HS-5 (cell line): ENCODE data around the gene TMEM130.

Experiments
- DNase-seq: peaks from one replicate; pipeline ENCODE4 v3.0.0-alpha.2; 2012; ENCODE audit warnings: low read depth

The TMEM130 gene

DNA sequence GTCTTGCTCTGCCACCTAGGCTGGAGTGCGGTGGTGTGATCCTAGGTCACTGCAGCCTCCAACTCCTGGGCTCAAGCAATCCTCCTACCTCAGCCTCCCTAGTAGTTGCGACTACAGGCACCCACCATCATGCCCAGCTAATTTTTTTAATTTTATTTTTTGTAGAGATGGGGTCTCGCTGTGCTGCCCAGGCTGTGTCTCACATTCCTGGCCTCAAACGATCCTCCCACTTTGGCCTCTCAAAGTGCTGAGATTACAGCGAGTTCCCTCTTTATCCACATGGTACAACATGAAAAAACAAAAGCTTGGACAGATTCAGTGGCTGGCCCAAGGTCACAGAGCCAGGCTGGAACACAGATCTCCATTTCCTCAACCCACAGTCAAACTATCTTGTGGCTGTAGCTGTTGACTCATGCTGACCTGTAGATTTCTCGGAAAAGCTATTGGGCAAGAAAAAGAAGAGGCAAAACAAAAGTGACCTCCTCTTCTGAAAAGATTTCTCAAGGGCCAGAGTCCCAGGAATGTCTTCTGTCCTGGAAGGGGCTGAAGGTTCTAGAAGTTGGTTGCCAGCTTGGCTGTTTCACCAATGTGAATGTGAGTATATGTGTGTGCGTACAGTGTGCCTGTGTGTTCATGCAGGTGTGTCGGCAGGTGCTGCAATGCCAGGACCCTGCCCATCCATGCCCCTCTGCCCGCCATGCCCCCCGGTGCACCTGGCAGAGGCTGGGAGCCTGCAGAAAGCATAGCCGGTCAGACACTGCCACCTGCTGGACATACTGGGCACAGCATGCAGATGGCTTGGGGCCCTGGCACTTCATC, 28.4 kb downstream of the TMEM130 start:
- DNase-seq: peak; percentile 42

DNA sequence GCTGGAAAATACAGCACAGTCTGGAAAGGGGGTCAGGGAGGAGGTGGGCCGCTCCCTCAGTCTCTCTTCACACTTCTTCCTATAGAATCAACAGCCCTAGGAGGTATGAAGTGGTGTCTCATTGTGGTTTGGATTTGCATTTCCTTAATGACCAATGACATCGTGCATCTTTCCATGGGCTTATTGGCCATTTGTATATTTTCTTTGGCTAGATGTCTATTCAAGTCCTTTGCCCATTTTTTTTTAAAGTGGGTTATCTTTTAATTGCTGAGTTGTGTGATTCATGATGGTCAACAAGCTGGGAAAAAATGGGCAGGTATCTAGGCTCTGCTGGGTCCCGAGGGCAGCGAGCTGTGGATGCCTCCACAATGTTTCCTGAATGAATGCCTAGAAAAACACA, 29.1 kb downstream of the TMEM130 start:
- DNase-seq: no peak

DNA sequence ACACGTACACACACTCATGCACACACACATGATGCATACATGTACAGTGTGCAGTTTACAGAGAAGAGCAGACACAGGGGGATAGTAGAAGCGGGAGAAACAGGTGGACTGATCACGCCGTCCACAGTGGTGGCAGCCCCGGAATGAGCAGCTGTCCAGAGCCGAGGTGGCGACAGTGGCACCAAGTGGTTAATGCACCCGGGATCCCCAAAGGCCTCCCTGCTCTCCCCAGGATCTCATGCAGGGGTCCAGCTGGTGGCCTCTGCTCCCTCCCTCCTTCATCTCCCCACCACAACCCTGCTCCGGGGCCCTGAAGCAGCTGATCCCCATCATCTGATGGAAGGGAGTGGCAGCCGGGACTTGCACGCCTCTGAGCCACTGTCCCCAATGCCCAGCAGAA, 29.7 kb downstream of the TMEM130 start:
- no peak for DNase-seq

DNA sequence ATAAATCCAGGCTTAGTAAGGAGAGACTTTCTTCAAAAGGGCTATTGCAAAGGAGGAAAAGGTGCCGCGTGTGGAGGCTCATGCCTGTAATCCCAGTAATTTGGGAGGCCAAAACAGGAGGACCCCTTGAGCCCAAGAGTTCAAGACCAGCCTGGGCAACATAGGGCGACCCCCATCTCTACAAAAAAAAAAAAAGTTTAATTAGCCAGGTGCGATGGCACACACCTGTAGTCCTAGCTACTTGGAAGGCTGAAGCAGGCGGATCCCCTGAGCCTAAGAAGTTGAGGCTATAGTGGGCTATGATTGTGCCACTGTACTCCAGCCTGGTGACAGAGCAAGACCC, 32.2 kb downstream of the TMEM130 start:
- DNase-seq: no peak

DNA sequence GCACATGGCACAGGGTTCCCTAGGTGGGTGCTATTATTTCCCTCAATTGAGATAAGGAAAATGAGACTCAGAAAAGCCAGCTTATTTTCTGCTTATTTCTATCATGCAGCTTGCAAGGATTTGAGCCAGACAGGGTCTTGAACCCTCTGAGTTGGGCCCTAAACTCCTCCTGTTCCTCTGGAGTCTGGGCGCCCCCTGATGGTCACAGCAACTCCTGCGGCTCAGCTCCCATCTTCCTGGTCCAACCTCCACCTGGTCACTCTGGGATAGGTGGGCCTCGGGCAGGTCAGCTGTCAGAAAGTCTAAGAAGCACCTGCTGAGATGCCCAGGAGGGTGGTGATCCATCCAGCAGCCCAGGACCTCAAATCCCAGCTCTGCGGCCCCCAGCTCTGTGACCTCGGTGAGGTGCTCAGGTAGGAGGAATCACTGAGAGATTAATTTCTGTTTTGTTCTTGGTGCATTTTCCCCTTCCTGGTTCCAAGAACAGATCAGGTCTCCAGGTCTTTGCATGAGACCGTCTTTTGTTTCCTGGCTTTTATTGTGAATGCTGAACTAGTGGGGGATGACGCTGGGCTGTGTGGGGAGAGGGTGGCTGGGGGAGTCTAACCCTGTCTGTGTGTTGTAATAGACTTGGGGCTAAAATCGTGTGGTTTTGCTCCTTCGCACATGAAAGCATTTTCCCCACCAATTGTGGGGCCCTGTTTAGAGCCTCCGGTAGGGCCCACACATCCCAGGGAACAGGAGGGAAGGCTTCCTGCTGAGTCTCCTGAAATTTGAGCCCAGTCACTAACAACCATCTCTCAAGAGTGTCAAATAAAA, 32.8 kb downstream of the TMEM130 start:
- DNase-seq: no peak

DNA sequence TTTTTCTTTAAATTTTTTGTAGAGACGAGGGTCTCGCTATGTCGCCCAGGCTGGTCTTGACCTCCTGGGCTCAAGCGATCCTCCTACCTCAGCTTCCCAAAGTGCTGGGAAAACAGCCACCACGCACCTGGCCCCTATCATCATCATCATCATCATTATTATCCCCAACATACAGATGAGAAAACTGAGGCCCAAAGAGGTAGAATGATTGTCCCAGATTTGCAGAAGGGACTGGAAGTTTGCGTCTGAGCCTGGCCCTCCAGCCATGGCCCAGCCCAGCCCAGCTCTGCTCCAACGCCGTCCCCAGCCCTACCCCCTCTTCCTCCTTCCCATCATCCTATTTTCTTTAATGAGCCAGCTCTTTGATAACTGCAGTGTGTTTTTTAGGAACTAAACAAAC, 34.9 kb downstream of the TMEM130 start:
- DNase-seq: no peak

DNA sequence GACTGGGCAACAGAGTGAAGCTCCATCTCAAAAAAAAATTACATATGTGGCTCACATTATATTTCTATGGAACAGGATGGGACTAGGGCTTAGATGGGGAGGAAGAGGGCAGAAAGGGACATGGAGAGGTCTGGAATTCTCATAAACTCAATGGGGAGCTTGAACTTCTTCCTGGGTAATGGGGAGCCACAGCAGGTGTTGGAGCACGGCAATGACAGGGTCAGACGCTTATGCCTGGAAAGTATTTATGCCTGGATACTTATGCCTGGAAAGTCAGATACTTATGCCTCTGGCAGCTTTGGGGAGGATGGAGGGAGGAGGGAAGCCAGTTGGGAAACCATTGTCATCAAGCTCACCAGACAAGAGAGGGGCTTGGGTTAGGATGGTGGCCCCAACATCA, 36.8 kb downstream of the TMEM130 start:
- no peak for DNase-seq

DNA sequence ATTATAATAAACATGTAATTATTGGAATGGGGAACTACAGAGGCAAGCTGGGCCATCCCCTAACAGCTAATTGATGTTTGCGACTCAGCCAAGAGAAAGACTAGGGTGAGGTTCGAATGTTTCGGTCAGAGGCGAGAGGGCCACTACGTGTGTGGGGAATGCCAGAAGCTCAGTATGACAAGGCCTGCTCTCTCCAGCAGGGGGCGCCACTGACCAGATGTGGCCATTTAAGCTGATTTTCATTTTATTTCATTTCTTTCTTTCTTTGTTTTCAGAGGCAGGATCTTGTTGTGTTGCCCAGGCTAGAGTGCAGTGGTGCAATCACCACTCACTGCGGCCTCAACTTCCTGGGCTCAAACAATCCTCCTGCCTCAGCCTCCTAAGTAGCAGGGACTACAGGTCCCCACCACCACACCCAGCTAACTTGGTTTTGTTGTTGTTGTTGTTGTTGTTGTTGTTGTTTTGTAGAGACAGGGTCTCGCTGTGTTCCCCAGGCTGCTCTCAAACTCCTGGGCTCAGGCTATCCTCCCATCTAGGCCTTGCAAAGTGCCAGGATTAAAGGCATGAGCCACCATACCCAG, 38.1 kb downstream of the TMEM130 start:
- DNase-seq: no peak

DNA sequence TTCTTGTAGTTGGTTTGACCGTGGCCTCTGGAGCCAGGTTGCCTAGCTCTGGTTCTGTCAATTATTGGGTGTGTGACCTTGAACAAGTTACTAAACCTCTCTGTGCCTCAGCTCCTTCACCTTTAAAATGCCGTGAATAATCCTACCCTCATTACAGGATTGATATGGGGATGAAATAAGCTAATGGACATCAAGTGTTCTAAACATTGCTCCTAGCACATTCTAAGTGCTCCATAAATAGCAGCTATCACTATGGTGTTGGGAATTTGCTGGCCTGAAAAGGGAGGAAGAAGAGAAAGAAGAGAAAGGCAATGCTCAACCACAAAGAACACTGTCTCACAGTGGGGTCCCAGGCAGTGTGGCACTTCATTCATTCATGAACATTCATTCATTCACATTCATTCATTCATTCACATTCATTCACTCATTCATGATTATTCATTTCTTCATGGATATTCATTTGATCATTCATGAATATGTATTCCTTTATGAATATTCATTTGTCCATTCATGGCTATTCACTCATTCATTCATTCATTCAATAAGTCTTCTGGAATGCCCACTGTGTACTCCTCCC, 38.8 kb downstream of the TMEM130 start:
- no peak for DNase-seq

DNA sequence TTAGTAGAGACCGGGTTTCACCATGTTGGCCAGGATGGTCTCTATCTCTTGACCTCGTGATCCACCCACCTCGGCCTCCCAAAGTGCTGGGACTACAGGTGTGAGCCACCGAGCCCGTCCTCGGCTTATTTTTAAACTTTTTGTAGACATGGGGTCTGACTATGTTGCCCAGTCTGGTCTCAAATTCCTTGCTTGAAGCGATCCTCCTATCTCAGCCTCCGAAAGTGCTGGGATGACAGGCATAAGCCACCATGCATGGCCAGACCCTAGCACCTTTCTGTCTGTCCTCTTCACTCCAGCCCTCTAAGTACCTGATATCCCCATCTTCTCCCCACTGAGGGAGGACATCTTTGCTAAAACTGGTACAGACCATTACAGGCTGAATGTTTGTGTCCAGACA, 41.4 kb downstream of the TMEM130 start:
- DNase-seq: no peak

DNA sequence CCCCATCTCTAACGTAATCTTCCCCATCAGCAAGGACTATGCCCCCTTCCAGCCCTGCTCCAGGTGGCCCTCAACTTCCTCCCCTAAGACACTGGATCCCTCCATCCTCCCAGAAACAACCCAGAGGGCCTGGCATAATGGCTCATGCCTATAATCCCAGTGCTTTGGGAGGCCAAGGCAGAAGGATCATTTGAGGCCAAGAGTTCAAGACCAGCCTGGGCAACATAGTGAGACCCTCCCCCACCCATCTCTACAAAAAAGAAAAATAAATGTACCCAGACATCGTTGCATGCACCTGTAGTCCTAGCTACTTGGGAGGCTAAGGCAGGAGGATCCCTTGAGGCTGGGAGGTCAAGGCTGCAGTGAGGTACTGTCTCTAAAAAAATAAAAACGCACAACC, 42.6 kb downstream of the TMEM130 start:
- DNase-seq: no peak

DNA sequence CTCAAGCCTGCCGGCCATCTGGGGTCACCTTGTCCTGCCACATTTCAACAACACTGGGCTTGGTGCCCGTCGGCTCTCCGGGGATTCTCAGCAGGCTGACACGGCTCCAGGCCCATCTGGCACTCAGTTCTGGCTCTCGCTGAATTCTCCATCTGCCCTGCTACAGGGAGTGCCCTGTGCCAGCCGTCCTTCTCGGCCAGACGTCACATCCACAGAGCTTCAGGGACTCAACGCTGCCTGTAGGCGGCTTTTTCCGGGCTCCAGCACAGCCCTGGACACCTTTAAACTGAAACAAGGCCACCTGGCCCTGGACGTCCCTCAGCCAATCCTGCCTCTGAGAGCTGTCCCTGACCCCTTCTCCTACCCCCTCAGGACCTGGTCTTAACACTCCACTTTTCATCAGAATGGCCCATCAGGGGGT, 43.0 kb downstream of the TMEM130 start:
- no peak for DNase-seq

DNA sequence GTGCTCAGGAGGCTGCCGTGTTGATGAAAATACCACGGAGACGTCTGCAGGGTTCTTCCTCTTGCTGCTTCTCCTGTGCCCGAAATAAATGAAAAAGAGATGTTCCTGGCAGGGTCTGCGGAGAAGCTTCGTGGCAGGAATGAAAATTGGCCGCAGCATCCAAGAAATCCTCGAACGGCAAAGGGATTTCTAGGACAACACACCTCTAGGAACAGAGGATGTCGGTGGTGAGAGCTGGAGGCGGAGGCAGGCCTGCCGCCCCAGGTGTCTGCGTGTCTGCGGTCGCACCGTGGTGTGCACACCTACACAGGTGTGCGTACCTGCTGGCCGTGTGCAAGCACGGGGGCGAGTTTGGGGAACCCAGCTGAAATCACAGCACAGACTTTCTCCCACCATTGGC, 43.4 kb downstream of the TMEM130 start:
- DNase-seq: no peak

DNA sequence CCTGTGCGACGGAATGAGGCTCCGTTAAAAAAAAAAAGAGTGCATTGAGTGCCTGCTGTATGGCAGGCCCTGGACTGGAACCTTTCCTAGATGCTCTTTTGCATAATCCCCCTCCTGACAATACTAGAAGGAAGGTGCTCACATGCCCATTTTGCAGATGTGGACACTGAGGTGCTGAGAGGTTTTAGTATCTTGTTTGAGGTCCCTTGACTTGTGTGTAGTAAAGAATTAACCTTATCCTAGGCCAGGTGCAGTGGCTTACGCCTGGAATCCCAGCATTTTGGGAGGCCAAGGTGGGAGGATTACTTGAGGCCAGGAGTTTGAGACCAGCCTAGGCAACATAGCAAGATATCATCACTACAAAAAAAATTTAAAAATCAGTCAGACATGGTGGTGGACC, 46.6 kb downstream of the TMEM130 start:
- no peak for DNase-seq

DNA sequence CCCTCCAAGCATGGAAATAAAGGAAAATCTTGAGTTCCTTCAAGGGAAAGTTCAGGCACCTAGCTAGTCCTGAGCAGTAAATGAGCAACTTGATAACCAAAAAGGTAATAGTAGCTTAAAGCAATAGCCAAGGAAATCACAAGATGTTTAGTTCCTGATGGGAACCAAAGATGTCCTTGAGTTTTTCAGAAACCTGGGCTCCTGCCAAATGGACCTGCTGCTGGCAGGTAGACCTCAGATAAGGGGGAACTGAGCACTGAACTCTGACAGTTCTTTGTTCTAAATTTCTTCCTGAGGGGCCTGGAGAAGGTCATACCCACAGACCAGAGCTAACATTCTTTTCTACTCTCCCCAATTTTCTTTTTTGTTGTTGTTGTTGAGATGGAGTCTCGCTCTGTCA, 48.5 kb downstream of the TMEM130 start:
- no peak for DNase-seq

DNA sequence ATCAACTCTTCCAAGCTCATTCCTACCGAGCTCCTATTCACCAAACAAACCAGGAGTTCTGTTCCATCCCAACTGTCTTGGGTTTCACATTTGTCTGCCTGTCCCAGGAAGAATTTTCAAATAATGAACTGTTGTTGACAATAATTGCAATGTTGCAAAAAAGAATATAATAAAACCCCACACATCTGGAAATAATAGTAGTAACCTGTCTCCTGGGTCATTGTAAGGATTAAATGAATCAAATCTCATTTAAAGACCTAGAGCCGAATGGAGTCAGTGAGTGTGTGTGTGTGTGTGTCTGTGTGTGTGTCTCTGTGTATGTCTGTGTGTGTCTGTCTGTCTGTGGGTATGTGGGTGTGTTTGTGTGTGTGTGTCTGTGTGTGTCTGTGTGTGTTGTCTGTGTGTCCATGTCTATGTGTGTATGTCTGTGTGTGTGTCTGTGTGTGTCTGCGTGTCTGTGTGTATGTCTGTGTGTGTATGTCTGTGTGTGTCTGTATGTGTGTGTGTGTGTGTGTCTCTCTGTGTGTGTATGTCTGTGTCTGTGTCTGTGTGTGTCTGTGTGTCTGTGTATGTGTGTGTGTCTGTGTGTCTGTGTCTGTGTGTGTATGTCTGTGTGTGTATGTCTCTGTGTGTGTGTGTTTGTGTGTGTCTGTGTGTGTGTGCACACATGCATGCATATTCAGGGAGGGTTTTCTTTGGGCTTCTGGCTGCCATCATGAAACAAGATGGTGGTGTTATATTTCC, 52.7 kb downstream of the TMEM130 start:
- DNase-seq: no peak

DNA sequence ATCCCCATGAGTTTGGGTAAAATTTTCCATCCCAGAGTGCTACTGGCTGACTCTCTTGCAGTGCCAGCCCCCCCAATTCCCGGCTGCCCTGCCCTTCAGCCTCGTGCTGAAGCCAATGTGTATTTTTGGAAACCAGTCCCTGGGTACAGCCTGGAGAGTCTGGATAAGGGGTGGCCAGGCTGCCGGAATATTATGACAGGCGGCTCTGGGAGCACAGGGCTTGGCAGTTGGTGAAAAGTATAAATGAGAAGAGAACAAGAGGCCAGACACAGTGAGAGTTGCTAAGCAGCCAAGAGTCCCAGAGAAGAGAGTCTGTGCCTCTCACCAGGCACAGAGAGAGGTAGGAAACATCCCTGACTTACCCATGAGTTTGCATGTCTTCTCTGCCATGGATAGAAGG, 53.6 kb downstream of the TMEM130 start:
- no peak for DNase-seq

DNA sequence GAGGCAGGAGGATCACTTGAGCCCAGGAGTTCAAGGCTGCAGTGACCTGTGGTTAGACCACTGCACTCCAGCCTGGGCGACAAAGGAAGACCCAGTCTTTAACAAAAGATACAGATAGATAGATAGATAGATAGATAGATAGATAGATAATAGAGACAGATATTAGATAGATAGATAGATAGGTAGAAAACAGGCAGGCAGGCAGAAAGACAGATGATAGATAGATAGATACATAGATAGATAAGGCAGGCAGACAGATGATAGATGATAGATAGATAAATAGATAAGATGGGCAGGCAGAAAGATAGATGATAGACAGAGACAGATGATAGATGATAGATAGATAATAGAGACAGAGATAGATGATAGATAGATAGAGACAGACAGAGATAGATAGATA, 54.5 kb downstream of the TMEM130 start:
- no peak for DNase-seq

DNA sequence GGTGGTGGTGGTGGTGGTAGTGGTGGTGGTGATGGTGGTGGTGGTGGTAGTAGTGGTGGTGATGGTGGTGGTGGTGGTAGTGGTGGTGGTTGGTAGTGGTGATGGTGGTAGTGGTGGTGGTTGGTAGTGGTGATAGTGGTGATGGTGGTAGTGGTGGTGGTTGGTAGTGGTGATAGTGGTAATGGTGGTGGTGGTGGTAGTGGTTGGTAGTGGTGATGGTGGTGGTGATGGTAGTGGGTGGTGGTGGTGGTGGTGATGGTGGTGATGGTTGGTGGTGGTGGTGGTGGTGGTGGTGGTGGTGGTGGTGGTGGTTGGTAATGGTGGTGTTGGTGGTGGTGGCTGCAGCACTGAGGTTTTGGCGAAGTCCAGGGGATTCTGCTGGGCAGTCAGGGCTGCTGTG, 58.5 kb downstream of the TMEM130 start:
- DNase-seq: no peak

DNA sequence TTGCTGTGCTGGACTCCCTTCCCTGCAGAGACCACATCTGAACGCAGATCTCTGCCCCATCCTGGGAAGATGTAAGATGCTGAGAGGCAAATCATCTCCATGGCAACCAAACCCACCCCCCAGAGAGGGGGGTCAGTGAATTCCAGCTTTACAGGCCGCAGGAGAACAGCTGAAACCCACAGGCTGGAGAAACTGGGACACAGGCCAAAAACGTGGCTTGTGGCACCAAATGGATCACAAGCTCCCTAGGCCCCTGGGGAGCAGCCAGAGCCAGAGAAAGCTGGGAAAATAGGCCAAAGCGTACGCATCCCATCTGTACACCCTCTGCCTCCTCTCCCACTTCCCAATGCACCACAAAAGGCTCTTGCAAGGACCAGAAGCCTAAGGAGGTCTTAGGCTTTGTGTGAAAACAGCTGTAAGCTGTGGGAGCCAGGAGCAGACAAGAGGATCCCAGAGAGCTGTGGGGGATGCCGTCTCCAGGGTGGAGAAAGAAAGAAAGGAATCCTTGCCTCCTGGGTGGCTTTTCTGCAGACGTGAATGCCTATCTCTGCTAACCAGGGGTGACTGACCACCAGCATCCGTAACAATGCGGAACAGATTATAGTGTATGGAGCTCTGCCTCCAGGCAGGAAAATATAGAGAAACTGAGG, 59.5 kb downstream of the TMEM130 start:
- no peak for DNase-seq

DNA sequence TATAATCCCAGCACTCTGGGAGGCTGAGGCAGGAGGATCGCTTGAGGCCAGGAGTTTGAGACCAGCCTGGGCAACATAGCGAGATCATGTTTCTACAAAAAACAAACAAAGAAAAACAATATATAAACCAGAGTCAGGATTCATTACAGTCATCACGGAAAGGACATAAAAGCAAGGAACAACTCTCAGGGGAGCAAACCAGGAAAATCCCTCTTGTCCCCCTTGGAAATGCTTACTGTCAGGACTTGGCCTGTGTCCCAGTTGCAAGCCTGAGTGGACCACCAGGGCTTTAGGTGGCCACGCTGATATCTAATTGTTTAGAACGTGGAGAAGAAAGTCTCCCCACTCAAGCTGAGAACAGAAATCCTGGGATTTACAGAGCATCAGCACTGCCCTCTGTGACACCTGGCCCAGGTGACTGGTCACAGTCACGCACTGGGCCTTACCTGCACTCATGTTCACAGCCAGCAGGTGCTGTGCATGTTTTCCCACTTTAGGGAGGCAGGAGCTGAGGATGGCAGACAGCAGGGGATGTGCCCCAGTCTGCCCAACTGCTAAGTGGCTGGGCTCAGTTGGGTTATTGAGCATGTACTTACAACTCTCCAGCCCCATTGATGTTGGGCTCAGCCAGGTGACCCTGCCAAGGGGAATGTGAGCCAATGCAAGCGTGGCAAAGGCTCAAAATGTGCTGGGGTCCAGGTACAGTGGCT, 60.9 kb downstream of the TMEM130 start:
- no peak for DNase-seq
